H1 (cell line): ENCODE data around the gene IL36B.

ENCODE experiments used
- CHD1 ChIP-seq: IDR thresholded peaks from 2 replicates; pipeline ENCODE4 v1.6.1; 2012; ENCODE audit warnings: low read depth, low read length, improper control_type of control experiment
- KDM5A ChIP-seq: fragments of 200-600 bp; IDR thresholded peaks from 2 replicates; pipeline ENCODE4 v1.7.1; 2012; ENCODE audit warnings: mild to moderate bottlenecking, low read length, inconsistent platforms, mixed read lengths
- POLR2A ChIP-seq, 2 experiments: IDR thresholded peaks; 1 replicate in 1 of 2; 2 replicates in 1 of 2; pipeline ENCODE4 v1.6.1; 2011; ENCODE audit warnings: low read depth in 2 of 2, low read length in 2 of 2, mild to moderate bottlenecking in 2 of 2; ENCODE audit errors: control extremely low read depth in 1 of 2
- POLR2AphosphoS5 ChIP-seq: IDR thresholded peaks from 2 replicates; pipeline ENCODE4 v1.6.1; 2011; ENCODE audit warnings: low read depth, low read length
- RAD21 ChIP-seq, 2 experiments: IDR thresholded peaks in 1 of 2; conservative IDR thresholded peaks in 1 of 2; 2 replicates each; pipeline ENCODE4 v1.6.1; 2011; ENCODE audit warnings: low read depth in 2 of 2, low read length in 2 of 2, improper control_type of control experiment in 1 of 2, inconsistent platforms in 1 of 2, mild to moderate bottlenecking in 1 of 2, moderate library complexity in 1 of 2
- SP1 ChIP-seq: IDR thresholded peaks from 2 replicates; pipeline ENCODE4 v1.6.1; 2011; ENCODE audit warnings: low read depth, low read length
- SRF ChIP-seq: IDR thresholded peaks from 2 replicates; pipeline ENCODE4 v1.6.1; 2011; ENCODE audit warnings: mild to moderate bottlenecking, low read depth, low read length, moderate library complexity
- TAF1 ChIP-seq: IDR thresholded peaks from 2 replicates; pipeline ENCODE4 v1.6.1; 2011; ENCODE audit warnings: mild to moderate bottlenecking, low read depth, low read length
- TEAD4 ChIP-seq: IDR thresholded peaks from 2 replicates; pipeline ENCODE4 v1.6.1; 2012; ENCODE audit warnings: low read depth, low read length, inconsistent platforms, mixed read lengths
- YY1 ChIP-seq: IDR thresholded peaks from 2 replicates; pipeline ENCODE4 v1.6.1; 2011; ENCODE audit warnings: low read depth, mild to moderate bottlenecking, low read length
- TF ChIP-seq, protein P1 (sequence below), 3 experiments: IDR thresholded peaks; 1 replicate in 2 of 3; 2 replicates in 1 of 3; pipeline versions ENCODE4 v1.5.1 to v1.6.1; 2011; ENCODE audit warnings: low read length in 3 of 3, mild to moderate bottlenecking in 3 of 3, inconsistent platforms in 2 of 3, low read depth in 1 of 3, moderate library complexity in 1 of 3; ENCODE audit not compliant: insufficient read depth in 1 of 3; ENCODE audit errors: control extremely low read depth in 1 of 3

DNA sequence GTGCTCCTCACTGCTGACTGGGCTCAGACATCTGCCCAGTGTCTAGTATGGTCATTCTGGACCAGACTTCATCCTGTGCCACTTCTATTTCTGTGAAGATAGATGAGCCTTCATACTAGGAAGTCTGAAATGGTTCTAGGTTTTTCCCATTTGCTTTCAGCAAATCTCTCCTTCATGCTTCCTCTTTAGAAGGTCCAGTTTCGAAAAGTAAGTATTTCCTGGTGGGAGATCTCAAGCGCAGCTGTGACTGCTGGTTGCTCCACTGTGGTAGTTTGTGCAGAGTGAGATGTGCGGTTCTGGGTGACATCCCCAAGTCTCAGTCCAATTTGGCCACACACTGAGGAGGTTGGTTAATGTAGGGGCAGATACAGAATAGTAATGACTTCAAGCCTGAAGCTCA lies 14.4 kb downstream of the IL36B start:
- no peak for TF ChIP-seq RAD21 (IDR thresholded peaks at IDR 0.05 in 1 of 2, conservative IDR thresholded peaks at IDR 0.05 in 1 of 2; ENCODE audit: low read depth in 2 of 2, low read length in 2 of 2)
- TF ChIP-seq TEAD4, result no peak
- TF ChIP-seq KDM5A, result no peak
- TF ChIP-seq POLR2AphosphoS5, result no peak
- no peak for TF ChIP-seq TAF1
- TF ChIP-seq POLR2A (IDR thresholded peaks at IDR 0.05; ENCODE audit: control extremely low read depth in 1 of 2, low read depth in 2 of 2, low read length in 2 of 2), result no peak
- TF ChIP-seq SP1, result no peak
- TF ChIP-seq, protein P1, sequence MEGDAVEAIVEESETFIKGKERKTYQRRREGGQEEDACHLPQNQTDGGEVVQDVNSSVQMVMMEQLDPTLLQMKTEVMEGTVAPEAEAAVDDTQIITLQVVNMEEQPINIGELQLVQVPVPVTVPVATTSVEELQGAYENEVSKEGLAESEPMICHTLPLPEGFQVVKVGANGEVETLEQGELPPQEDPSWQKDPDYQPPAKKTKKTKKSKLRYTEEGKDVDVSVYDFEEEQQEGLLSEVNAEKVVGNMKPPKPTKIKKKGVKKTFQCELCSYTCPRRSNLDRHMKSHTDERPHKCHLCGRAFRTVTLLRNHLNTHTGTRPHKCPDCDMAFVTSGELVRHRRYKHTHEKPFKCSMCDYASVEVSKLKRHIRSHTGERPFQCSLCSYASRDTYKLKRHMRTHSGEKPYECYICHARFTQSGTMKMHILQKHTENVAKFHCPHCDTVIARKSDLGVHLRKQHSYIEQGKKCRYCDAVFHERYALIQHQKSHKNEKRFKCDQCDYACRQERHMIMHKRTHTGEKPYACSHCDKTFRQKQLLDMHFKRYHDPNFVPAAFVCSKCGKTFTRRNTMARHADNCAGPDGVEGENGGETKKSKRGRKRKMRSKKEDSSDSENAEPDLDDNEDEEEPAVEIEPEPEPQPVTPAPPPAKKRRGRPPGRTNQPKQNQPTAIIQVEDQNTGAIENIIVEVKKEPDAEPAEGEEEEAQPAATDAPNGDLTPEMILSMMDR (IDR thresholded peaks at IDR 0.05; ENCODE audit: control extremely low read depth in 1 of 3, insufficient read depth in 1 of 3, low read depth in 1 of 3, low read length in 3 of 3), result no peak
- TF ChIP-seq SRF, result no peak
- TF ChIP-seq CHD1, result no peak
- no peak for TF ChIP-seq YY1
